OCI-LY1 (cell line): ENCODE data around the gene VARS2.

Experiments used
- H2AFZ ChIP-seq: fragments of 200-600 bp; sonication (generic), shearing (Covaris generic); 2 replicates; pipeline ENCODE4 v1.6.0; 2014; ENCODE audit warnings: antibody characterized with exemption, mild to moderate bottlenecking, low read length
- H3F3A ChIP-seq: fragments of 200-600 bp; sonication (generic), shearing (Covaris generic); 2 replicates; pipeline ENCODE4 v1.6.0; 2014; ENCODE audit warnings: mild to moderate bottlenecking, antibody characterized with exemption, low read length, moderate library complexity; ENCODE audit not compliant: insufficient read depth
- H3K27ac ChIP-seq: fragments of 200-600 bp; sonication (generic); 2 replicates; pipeline ENCODE4 v1.5.1; 2014; ENCODE audit warnings: low read length, mixed run types, mild to moderate bottlenecking, low read depth; ENCODE audit not compliant: poor library complexity, severe bottlenecking
- H3K27me3 ChIP-seq: fragments of 200-600 bp; sonication (generic); 2 replicates; pipeline ENCODE4 v1.6.0; 2014; ENCODE audit warnings: antibody characterized with exemption, mild to moderate bottlenecking, low read length, moderate library complexity; ENCODE audit not compliant: insufficient read depth
- H3K36me3 ChIP-seq: fragments of 200-600 bp; sonication (generic); 2 replicates; pipeline ENCODE4 v1.6.1; 2014; ENCODE audit warnings: mild to moderate bottlenecking, antibody characterized with exemption, low read length, moderate library complexity, mixed read lengths; ENCODE audit not compliant: insufficient read depth
- H3K4me1 ChIP-seq: fragments of 200-600 bp; sonication (generic); 2 replicates; pipeline ENCODE4 v1.5.1; 2014; ENCODE audit warnings: mild to moderate bottlenecking, low read length, moderate library complexity; ENCODE audit not compliant: insufficient read depth, severe bottlenecking
- H3K4me2 ChIP-seq: fragments of 200-600 bp; sonication (generic), shearing (Covaris generic); 2 replicates; pipeline ENCODE4 v1.6.1; 2014; ENCODE audit warnings: low read length
- H3K4me3 ChIP-seq: fragments of 200-600 bp; sonication (generic); 2 replicates; pipeline ENCODE4 v1.5.1; 2014; ENCODE audit warnings: low read length, low read depth, mild to moderate bottlenecking, mixed read lengths; ENCODE audit not compliant: poor library complexity, severe bottlenecking
- H3K79me2 ChIP-seq: fragments of 200-600 bp; shearing (Covaris generic); 2 replicates; pipeline ENCODE4 v1.6.1; 2016; ENCODE audit warnings: mixed run types, low read length, mixed read lengths; ENCODE audit not compliant: insufficient read depth
- H3K9ac ChIP-seq: fragments of 200-600 bp; sonication (generic), shearing (Covaris generic); 2 replicates; pipeline ENCODE4 v1.6.1; 2014; ENCODE audit warnings: mild to moderate bottlenecking, low read length, mixed read lengths
- H3K9me2 ChIP-seq: fragments of 200-600 bp; sonication (generic), shearing (Covaris generic); 2 replicates; pipeline ENCODE4 v1.6.1; 2014; ENCODE audit warnings: low read depth, mild to moderate bottlenecking, low read length, mixed read lengths
- H3K9me3 ChIP-seq: fragments of 200-600 bp; shearing (Covaris generic); 2 replicates; pipeline ENCODE4 v1.6.1; 2014; ENCODE audit warnings: low read length, mixed read lengths
- H4K20me1 ChIP-seq: fragments of 200-600 bp; sonication (generic), shearing (Covaris generic); 2 replicates; pipeline ENCODE4 v1.6.0; 2016; ENCODE audit warnings: mild to moderate bottlenecking, low read length; ENCODE audit not compliant: insufficient read depth
- CTCF ChIP-seq: fragments of 200-600 bp; sonication (generic), shearing (Covaris generic); IDR thresholded peaks from 2 replicates; pipeline ENCODE4 v1.5.1; 2017; ENCODE audit warnings: mild to moderate bottlenecking, antibody characterized with exemption, low read length, moderate library complexity, mixed read lengths
- EZH2 ChIP-seq: fragments of 200-600 bp; sonication (generic), shearing (Covaris generic); IDR thresholded peaks from 2 replicates; pipeline ENCODE4 v1.8.0; 2017; ENCODE audit warnings: borderline replicate concordance, mixed run types, mild to moderate bottlenecking, antibody characterized with exemption, low read length, moderate library complexity, mixed read lengths

The VARS2 gene

GRCh38 chr6:30875244-30876038 lies 38.6 kb upstream of the VARS2 start:
- H3K4me1 ChIP-seq: peaks cover 14% of the 10 kb centered on the region
- no peaks in the 10 kb centered on the region for H3K9me2 ChIP-seq
- peaks cover 6% of the 10 kb centered on the region for H3K9me3 ChIP-seq
- no peak for TF ChIP-seq EZH2
- no peak for TF ChIP-seq CTCF
- H3K27ac ChIP-seq: no peak overlapping the region
- no peaks in the 10 kb centered on the region for H3F3A ChIP-seq
- H3K79me2 ChIP-seq: no peaks in the 10 kb centered on the region
- H3K27me3 ChIP-seq: no peaks in the 10 kb centered on the region
- no peaks in the 10 kb centered on the region for H3K36me3 ChIP-seq
- no peak overlapping the region for H3K4me2 ChIP-seq
- H2AFZ ChIP-seq: no peak overlapping the region
- no peak overlapping the region for H3K4me3 ChIP-seq
- H3K9ac ChIP-seq: no peak overlapping the region
- H4K20me1 ChIP-seq: no peaks in the 10 kb centered on the region

GRCh38 chr6:30876039-30876730 lies 37.9 kb upstream of the VARS2 start:
- no peak overlapping the region for H2AFZ ChIP-seq

More at GRCh38 chr6:30876039-30876730, 37.9 kb upstream of the VARS2 start:
- H3K4me2 ChIP-seq: no peak overlapping the region
- H3K4me1 ChIP-seq: peaks cover 14% of the 10 kb centered on the region
- H3K4me3 ChIP-seq: no peak overlapping the region
- no peaks in the 10 kb centered on the region for H3K79me2 ChIP-seq
- H3K9me3 ChIP-seq: peaks cover 6% of the 10 kb centered on the region
- H4K20me1 ChIP-seq: no peaks in the 10 kb centered on the region
- peak overlapping the region; percentile 51 for H3K27ac ChIP-seq
- TF ChIP-seq EZH2 (no peak), CTCF (no peak)
- no peaks in the 10 kb centered on the region for H3F3A ChIP-seq
- no peak overlapping the region for H3K9ac ChIP-seq
- no peaks in the 10 kb centered on the region for H3K27me3 ChIP-seq
- H3K9me2 ChIP-seq: no peaks in the 10 kb centered on the region
- H3K36me3 ChIP-seq: no peaks in the 10 kb centered on the region
